GM10266 (cell line): Measurements from ENCODE around the gene TLE5.
"Not testable (repeated sequence)": the region's sequence is repeated elsewhere in the genome, so short reads cannot be mapped to it uniquely, and the experiment has no call there.

Source experiments
- DNase-seq: peaks from one replicate; pipeline ENCODE4 v3.0.0; 2012; ENCODE audit errors: extremely low spot score
- CTCF ChIP-seq: IDR thresholded peaks from 2 replicates; pipeline ENCODE4 v1.5.1; 2012; ENCODE audit warnings: mild to moderate bottlenecking, low read depth; ENCODE audit not compliant: control insufficient read depth, insufficient read depth; ENCODE audit errors: missing control alignments

The TLE5 gene

DNA sequence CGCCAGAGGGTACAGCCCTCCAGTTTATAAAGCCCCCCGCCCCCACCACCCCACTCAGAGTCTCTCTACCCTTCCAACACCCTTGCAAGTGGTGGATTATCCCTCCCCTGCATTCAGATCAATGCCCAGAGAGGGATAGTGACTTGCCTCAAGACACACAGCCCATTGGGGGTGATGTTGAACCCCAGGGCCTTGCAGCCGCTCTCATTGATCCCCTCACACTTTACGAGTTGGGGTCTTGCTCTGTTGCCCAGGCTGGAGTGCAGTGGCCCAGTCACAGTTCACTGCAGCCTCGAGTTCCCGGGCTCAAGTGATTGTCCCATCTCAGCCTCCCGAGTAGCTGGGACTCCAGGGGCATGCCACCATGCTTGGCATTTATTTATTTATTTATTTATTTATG, 44.4 kb downstream of the TLE5 start:
- no peak for TF ChIP-seq CTCF
- DNase-seq, result no peak

GRCh38 chr19:3015126-3016057, 46.9 kb downstream of the TLE5 start:
- no peak for DNase-seq
- no peak for TF ChIP-seq CTCF

GRCh38 chr19:3014135-3014534, 48.2 kb downstream of the TLE5 start:
- DNase-seq, result no peak
- no peak for TF ChIP-seq CTCF

- DNase-seq, result no peak
- no peak for TF ChIP-seq CTCF
Observed at GRCh38 chr19:3013263-3013725, 49.0 kb downstream of the TLE5 start.

DNA sequence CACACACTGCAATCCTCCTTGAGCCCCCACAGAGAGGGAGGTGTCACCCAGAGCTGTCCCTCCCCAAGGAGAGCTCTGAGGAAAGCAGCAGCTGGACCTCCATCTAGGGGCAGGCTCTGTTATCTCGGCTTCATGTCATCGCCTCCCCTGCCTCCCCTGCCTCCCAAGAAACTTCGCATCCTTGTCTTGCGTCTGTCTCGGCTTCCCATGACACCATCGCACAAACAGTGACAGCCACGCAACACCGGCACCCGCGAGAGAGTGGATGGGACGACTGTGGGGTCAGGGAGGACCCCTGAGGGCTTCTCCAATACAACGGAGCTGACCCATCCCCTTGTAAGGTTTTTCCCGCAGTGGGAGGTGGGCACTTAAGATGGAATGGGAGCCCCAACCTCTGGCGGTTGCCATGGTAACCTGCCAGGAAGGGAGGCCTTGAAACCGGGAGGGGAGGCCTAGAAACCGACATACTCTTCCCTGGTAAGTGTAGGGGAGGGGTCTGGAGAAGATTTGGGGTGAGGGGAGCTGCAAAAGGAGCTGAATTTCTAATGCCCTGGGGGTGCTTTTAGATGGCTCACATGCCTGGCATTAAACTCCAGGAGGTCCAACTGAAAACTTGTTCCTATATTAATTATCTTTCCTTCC, 49.6 kb downstream of the TLE5 start:
- DNase-seq, result no peak
- TF ChIP-seq CTCF, result no peak

DNA sequence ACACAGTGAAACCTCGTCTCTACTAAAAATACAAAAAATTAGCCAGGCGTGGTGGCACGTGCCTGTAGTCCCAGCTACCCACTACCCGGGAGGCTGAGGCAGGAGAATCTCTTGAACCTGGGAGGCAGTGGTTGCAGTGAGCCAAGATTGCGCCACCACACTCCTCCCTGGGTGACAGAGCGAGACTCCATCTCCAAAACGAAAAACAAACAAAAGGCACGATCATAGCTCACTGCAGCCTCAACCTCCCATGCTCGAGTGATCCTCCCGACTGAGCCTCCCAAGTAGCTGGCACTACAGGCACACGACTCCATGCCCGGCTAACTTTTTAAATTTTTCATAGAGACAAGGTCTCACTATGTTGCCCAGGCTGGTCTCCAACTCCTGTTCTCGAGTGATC, 50.2 kb downstream of the TLE5 start:
- DNase-seq, result not testable (repeated sequence)

- DNase-seq, result no peak
- no peak for TF ChIP-seq CTCF
Observed at GRCh38 chr19:3010871-3011270, 51.4 kb downstream of the TLE5 start.
